ENCODE measurements around the gene TBC1D22A. TPM values are rescaled to one million over a fixed set of nuclear protein-coding genes. Genes with fewer than 3 reads are reported as not detected.
A peak's percentile ranks its signal among the peaks of the same experiment; 100 is the strongest.

The TBC1D22A gene
- total and polyA plus RNA-seq, 2 donors from 2014 or later = 24.6 to 39.4 TPM

- H3K36me3 ChIP-seq (ENCODE audit: control insufficient read depth in 2 of 3, insufficient read depth in 3 of 3, low read length in 3 of 3) = peaks cover 7 to 9% (median 9%) of the 10 kb centered on the region in 3 donors
- peak in 1 of 5 donors; percentile 45 for DNase-seq
- TF ChIP-seq CTCF (IDR thresholded peaks at IDR 0.05; ENCODE audit: borderline replicate concordance, extremely low read depth, insufficient read depth) = no peak
- intact Hi-C loops (cut with DNase I) = no loop called here
- H3K9ac ChIP-seq (ENCODE audit: low read length in 3 of 3) = no peak overlapping the region
- peaks cover 0 to 4% (median 0%) of the 10 kb centered on the region in 3 donors for H3K9me3 ChIP-seq (ENCODE audit: control insufficient read depth in 2 of 3, insufficient read depth in 1 of 3, low read length in 3 of 3)
- H3K27me3 ChIP-seq (ENCODE audit: control insufficient read depth, insufficient read depth, low read length) = no peaks in the 10 kb centered on the region
- no peaks in the 10 kb centered on the region for H3K4me1 ChIP-seq (ENCODE audit: control insufficient read depth in 2 of 3, insufficient read depth in 2 of 3, low read depth in 1 of 3, low read length in 3 of 3)
- H3K27ac ChIP-seq (ENCODE audit: low read depth in 2 of 2, low read length in 2 of 2) = no peak overlapping the region
- no peak overlapping the region for H3K4me3 ChIP-seq (ENCODE audit: low read length in 3 of 3)
- FAIRE-seq = no peak
Observed at GRCh38 chr22:47008208-47008885, 245.9 kb downstream of the TBC1D22A start.

GRCh38 chr22:47009304-47010101 lies 247.1 kb downstream of the TBC1D22A start:
- intact Hi-C loops (cut with DNase I) = no loop called here
- Histone ChIP-seq H3K9me3 (ENCODE audit: control insufficient read depth in 2 of 3, insufficient read depth in 1 of 3, low read length in 3 of 3) (peaks cover 0 to 4% (median 0%) of the 10 kb centered on the region in 3 donors), H3K27me3 (ENCODE audit: control insufficient read depth, insufficient read depth, low read length) (no peaks in the 10 kb centered on the region), H3K4me1 (ENCODE audit: control insufficient read depth in 2 of 3, insufficient read depth in 2 of 3, low read depth in 1 of 3, low read length in 3 of 3) (peaks cover 0 to 2% (median 0%) of the 10 kb centered on the region in 3 donors), H3K27ac (ENCODE audit: low read depth in 2 of 2, low read length in 2 of 2) (no peak overlapping the region), H3K36me3 (ENCODE audit: control insufficient read depth in 2 of 3, insufficient read depth in 3 of 3, low read length in 3 of 3) (peaks cover 7 to 9% (median 9%) of the 10 kb centered on the region in 3 donors), H3K9ac (ENCODE audit: low read length in 3 of 3) (no peak overlapping the region), H3K4me3 (ENCODE audit: low read length in 3 of 3) (peak overlapping the region in 1 of 3 donors; percentile 17)
- no peak for TF ChIP-seq CTCF (IDR thresholded peaks at IDR 0.05; ENCODE audit: borderline replicate concordance, extremely low read depth, insufficient read depth)
- DNase-seq (peak in 1 of 5 donors; percentile 9), FAIRE-seq (no peak)

GRCh38 chr22:47010211-47010610 lies 247.8 kb downstream of the TBC1D22A start:
- intact Hi-C loops (cut with DNase I) = no loop called here
- H3K27me3 ChIP-seq (ENCODE audit: control insufficient read depth, insufficient read depth, low read length) = no peaks in the 10 kb centered on the region
- H3K9me3 ChIP-seq (ENCODE audit: control insufficient read depth in 2 of 3, insufficient read depth in 1 of 3, low read length in 3 of 3) = peaks cover 0 to 4% (median 0%) of the 10 kb centered on the region in 3 donors
- H3K4me3 ChIP-seq (ENCODE audit: low read length in 3 of 3) = no peak overlapping the region
- H3K9ac ChIP-seq (ENCODE audit: low read length in 3 of 3) = no peak overlapping the region
- peaks cover 0 to 2% (median 0%) of the 10 kb centered on the region in 3 donors for H3K4me1 ChIP-seq (ENCODE audit: control insufficient read depth in 2 of 3, insufficient read depth in 2 of 3, low read depth in 1 of 3, low read length in 3 of 3)
- H3K27ac ChIP-seq (ENCODE audit: low read depth in 2 of 2, low read length in 2 of 2) = no peak overlapping the region
- DNase-seq (peak in 2 of 5 donors; percentile 35 to 45), FAIRE-seq (no peak)
- peaks cover 7 to 9% (median 7%) of the 10 kb centered on the region in 3 donors for H3K36me3 ChIP-seq (ENCODE audit: control insufficient read depth in 2 of 3, insufficient read depth in 3 of 3, low read length in 3 of 3)
- no peak for TF ChIP-seq CTCF (IDR thresholded peaks at IDR 0.05; ENCODE audit: borderline replicate concordance, extremely low read depth, insufficient read depth)
